Sigmoid colon (tissue), 4 donors: Measurements from ENCODE around the gene RXRG.

Source experiments
- EP300 ChIP-seq, 4 donors: sonication (generic); formaldehyde crosslinking; IDR thresholded peaks; one replicate each; pipeline ENCODE4 v1.6.1; 2017; ENCODE audit warnings: antibody characterized with exemption in 4 of 4
- POLR2A ChIP-seq, 2 donors: fragments of 450-650 bp; IDR thresholded peaks; one replicate each; pipeline ENCODE4 v1.6.1; 2016; ENCODE audit warnings: antibody characterized with exemption in 2 of 2, mild to moderate bottlenecking in 2 of 2, moderate library complexity in 2 of 2
- POLR2AphosphoS5 ChIP-seq, 4 donors: sonication (generic); formaldehyde crosslinking; IDR thresholded peaks; one replicate each; pipeline ENCODE4 v1.6.1; 2017; ENCODE audit warnings: antibody characterized with exemption in 4 of 4
- TF ChIP-seq, protein P1 (sequence below), 4 experiments: fragments of 450-650 bp in 3 of 4; fragments of 200-600 bp in 1 of 4; IDR thresholded peaks; one replicate each; pipeline ENCODE4 v1.5.1; 2016 to 2019; ENCODE audit warnings: antibody characterized with exemption in 4 of 4, mild to moderate bottlenecking in 3 of 4, moderate library complexity in 2 of 4

DNA sequence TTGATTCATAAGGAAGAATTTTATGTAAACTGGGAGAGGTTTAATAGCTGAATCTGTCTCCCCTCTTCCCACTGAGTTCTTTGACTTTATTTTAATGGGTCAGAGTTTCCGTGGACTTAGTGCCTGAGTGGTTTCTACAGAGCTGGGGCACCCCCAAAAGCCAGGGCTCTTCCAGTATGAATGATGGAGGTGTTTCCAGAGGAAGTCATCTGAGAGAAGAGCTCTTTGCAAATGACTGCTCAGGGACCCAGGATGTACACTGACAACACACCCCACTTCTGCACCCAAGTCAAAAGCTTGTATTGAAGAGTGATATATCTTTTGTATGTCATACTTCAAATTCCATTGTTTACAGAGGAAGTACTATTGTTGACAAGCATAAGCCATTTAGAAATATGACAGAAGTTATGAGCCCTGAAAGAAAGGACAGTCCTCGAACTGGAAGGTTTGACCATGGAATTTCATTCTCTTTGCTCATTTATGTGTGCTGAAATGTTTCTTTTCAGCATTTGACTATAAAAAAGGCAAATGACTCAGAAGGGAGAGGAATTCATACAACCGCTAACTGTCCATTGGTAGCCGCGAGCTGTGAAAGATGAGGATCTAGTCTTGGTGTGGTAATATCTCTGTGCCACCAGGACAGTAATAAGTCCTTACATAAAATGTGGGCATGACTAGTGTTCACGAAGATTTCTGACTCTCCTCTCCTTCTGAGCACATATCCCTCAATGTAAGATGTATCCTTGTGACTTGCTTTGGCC is 63.0 kb downstream of the RXRG start:
- TF ChIP-seq, protein P1, sequence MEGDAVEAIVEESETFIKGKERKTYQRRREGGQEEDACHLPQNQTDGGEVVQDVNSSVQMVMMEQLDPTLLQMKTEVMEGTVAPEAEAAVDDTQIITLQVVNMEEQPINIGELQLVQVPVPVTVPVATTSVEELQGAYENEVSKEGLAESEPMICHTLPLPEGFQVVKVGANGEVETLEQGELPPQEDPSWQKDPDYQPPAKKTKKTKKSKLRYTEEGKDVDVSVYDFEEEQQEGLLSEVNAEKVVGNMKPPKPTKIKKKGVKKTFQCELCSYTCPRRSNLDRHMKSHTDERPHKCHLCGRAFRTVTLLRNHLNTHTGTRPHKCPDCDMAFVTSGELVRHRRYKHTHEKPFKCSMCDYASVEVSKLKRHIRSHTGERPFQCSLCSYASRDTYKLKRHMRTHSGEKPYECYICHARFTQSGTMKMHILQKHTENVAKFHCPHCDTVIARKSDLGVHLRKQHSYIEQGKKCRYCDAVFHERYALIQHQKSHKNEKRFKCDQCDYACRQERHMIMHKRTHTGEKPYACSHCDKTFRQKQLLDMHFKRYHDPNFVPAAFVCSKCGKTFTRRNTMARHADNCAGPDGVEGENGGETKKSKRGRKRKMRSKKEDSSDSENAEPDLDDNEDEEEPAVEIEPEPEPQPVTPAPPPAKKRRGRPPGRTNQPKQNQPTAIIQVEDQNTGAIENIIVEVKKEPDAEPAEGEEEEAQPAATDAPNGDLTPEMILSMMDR (IDR thresholded peaks at IDR 0.05): no peak
- TF ChIP-seq POLR2A (IDR thresholded peaks at IDR 0.05) (no peak), POLR2AphosphoS5 (IDR thresholded peaks at IDR 0.05) (no peak), EP300 (IDR thresholded peaks at IDR 0.05) (no peak)
